ENCODE data around the gene USP24. TPM values are rescaled to one million over a fixed set of nuclear protein-coding genes. Genes with fewer than 3 reads are reported as not detected.

USP24 gene
- polyA plus RNA-seq, 1 experiment, result 8.4 TPM

DNA sequence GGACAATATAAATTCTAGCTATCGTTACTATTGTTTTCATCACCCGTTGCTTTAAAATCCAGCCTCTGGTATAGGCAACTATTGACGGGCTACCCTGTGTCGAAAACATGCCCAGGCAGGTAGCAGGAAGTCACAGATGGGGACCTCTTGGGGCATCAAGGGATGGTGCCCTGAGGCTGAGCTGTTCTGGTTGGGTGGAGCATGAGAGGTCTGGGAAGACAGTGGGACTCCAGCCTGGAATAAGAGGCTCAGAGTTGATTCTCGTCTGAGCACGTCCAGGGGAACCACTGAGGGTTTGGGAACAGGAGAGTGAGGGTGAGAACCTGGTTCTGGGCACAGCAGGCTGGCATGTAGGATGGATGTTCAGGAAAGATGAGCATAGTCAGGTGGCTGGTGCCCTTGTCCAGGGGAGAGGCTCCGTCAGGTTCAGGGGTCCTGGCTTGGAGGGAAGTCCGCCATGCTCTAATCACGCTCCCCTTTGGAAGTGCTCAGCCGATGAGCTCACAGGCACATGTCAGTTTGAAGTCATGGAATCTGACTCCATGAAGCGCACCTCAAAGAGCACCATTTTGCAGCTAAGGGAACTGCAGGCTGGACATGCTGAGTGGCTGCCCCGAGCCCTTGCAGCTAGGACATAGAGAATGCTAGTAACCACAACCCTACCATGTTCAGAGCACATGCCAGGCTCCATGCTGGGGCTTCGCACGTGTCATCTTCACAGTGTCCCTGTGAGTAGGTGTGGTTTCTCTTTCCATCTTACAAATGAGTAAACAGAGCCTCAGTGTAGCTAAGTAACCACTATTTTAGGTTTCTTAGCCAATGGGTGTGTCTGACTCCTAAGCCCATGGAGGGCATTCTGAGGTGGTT is 154.8 kb downstream of the USP24 start:
- no peaks in the 10 kb centered on the region for H3K27me3 ChIP-seq (ENCODE audit: control insufficient read depth, insufficient read depth, low read length)
- no peak for TF ChIP-seq CTCF (IDR thresholded peaks at IDR 0.05; ENCODE audit: insufficient read depth, low read depth, low read length)
- ChIA-PET CTCF (interaction anchor here (0.7 to 2.2 kb wide), 3 partner anchors 11 to 83 kb away, joined by 3 to 8 read pairs (median 3); no protein-coding TSS in a partner anchor), POLR2A (no interaction called here)
- H3K36me3 ChIP-seq (ENCODE audit: control insufficient read depth, insufficient read depth, low read length), result no peaks in the 10 kb centered on the region
- no peak for DNase-seq (ENCODE audit: low read depth)
- no peak overlapping the region for H3K4me3 ChIP-seq (ENCODE audit: low read depth, low read length)

GRCh38 chr1:55059302-55060132 is 155.6 kb downstream of the USP24 start:
- no peak for DNase-seq (ENCODE audit: low read depth)
- ChIA-PET POLR2A (no interaction called here), CTCF (interaction anchor here (0.7 to 2.2 kb wide), 3 partner anchors 10 to 37 kb away, joined by 3 to 8 read pairs (median 6); no protein-coding TSS in a partner anchor)
- TF ChIP-seq CTCF (IDR thresholded peaks at IDR 0.05; ENCODE audit: insufficient read depth, low read depth, low read length), result no peak
- Histone ChIP-seq H3K36me3 (ENCODE audit: control insufficient read depth, insufficient read depth, low read length) (no peaks in the 10 kb centered on the region), H3K27me3 (ENCODE audit: control insufficient read depth, insufficient read depth, low read length) (no peaks in the 10 kb centered on the region), H3K4me3 (ENCODE audit: low read depth, low read length) (no peak overlapping the region)

GRCh38 chr1:55057956-55058298 is 157.2 kb downstream of the USP24 start:
- Histone ChIP-seq H3K4me3 (ENCODE audit: low read depth, low read length) (no peak overlapping the region), H3K36me3 (ENCODE audit: control insufficient read depth, insufficient read depth, low read length) (no peaks in the 10 kb centered on the region), H3K27me3 (ENCODE audit: control insufficient read depth, insufficient read depth, low read length) (no peaks in the 10 kb centered on the region)
- ChIA-PET POLR2A (interaction anchor here (0.6 kb wide), 1 partner anchor 1419 kb away, joined by 4 read pairs; no protein-coding TSS in a partner anchor), CTCF (no interaction called here)
- TF ChIP-seq CTCF (IDR thresholded peaks at IDR 0.05; ENCODE audit: insufficient read depth, low read depth, low read length), result no peak
- DNase-seq (ENCODE audit: low read depth), result no peak

GRCh38 chr1:55057270-55057955 is 157.8 kb downstream of the USP24 start:
- Histone ChIP-seq H3K27me3 (ENCODE audit: control insufficient read depth, insufficient read depth, low read length) (no peaks in the 10 kb centered on the region), H3K36me3 (ENCODE audit: control insufficient read depth, insufficient read depth, low read length) (no peaks in the 10 kb centered on the region), H3K4me3 (ENCODE audit: low read depth, low read length) (no peak overlapping the region)
- POLR2A ChIA-PET, result interaction anchor here (0.6 kb wide), 1 partner anchor 1420 kb away, joined by 4 read pairs; no protein-coding TSS in a partner anchor
- CTCF ChIA-PET, result no interaction called here
- no peak for TF ChIP-seq CTCF (IDR thresholded peaks at IDR 0.05; ENCODE audit: insufficient read depth, low read depth, low read length)
- no peak for DNase-seq (ENCODE audit: low read depth)

- no peak for DNase-seq (ENCODE audit: low read depth)
- POLR2A ChIA-PET, result no interaction called here
- H3K4me3 ChIP-seq (ENCODE audit: low read depth, low read length), result no peak overlapping the region
- H3K27me3 ChIP-seq (ENCODE audit: control insufficient read depth, insufficient read depth, low read length), result no peaks in the 10 kb centered on the region
- no peak for TF ChIP-seq CTCF (IDR thresholded peaks at IDR 0.05; ENCODE audit: insufficient read depth, low read depth, low read length)
- CTCF ChIA-PET, result no interaction called here
- no peaks in the 10 kb centered on the region for H3K36me3 ChIP-seq (ENCODE audit: control insufficient read depth, insufficient read depth, low read length)
These were observed 158.6 kb downstream of the USP24 start for GRCh38 chr1:55056632-55056992.
